ES-I3 (cell line): ENCODE data around the gene C4B.
"Not testable (repeated sequence)": the region's sequence is repeated elsewhere in the genome, so short reads cannot be mapped to it uniquely, and the experiment has no call there.

Experiments used
- H3K36me3 ChIP-seq: 2 replicates; pipeline ENCODE4 v1.6.1; 2013; ENCODE audit warnings: mild to moderate bottlenecking, low read length, control low read depth, moderate library complexity; ENCODE audit not compliant: insufficient read depth
- H3K4me1 ChIP-seq: 2 replicates; pipeline ENCODE4 v1.6.1; 2013; ENCODE audit warnings: mild to moderate bottlenecking, control low read depth, low read length; ENCODE audit not compliant: insufficient read depth
- H3K9ac ChIP-seq: 2 replicates; pipeline ENCODE4 v1.6.1; 2013; ENCODE audit warnings: low read depth, mild to moderate bottlenecking, low read length, moderate library complexity
- H3K9me3 ChIP-seq: 2 replicates; pipeline ENCODE4 v1.6.1; 2013; ENCODE audit warnings: mild to moderate bottlenecking, low read length, moderate library complexity; ENCODE audit not compliant: control insufficient read depth, insufficient read depth

The C4B gene

GRCh38 chr6:32037598-32038524 is 23.3 kb downstream of the C4B start, which contains the start of gene CYP21A2:
CYP21A2 (plus strand) TSS chr6:32038415; CDS start chr6:32038423, 8 bp downstream.
- H3K36me3 ChIP-seq, H3K9me3 ChIP-seq, H3K4me1 ChIP-seq, H3K9ac ChIP-seq: not testable (repeated sequence)

- H3K9me3 ChIP-seq, H3K36me3 ChIP-seq, H3K4me1 ChIP-seq, H3K9ac ChIP-seq: not testable (repeated sequence)
These were observed 24.3 kb downstream of the C4B start for GRCh38 chr6:32038878-32039277.

GRCh38 chr6:32039321-32040274 is 25.0 kb downstream of the C4B start:
- H3K9ac ChIP-seq, H3K36me3 ChIP-seq, H3K9me3 ChIP-seq, H3K4me1 ChIP-seq: not testable (repeated sequence)

- H3K36me3 ChIP-seq, H3K9ac ChIP-seq, H3K9me3 ChIP-seq, H3K4me1 ChIP-seq: not testable (repeated sequence)
These were observed 25.9 kb downstream of the C4B start for GRCh38 chr6:32040299-32041049.

- not testable (repeated sequence) for H3K4me1 ChIP-seq, H3K36me3 ChIP-seq, H3K9me3 ChIP-seq, H3K9ac ChIP-seq
These were observed 26.4 kb downstream of the C4B start for GRCh38 chr6:32041050-32041321.

GRCh38 chr6:32041385-32041784 is 26.8 kb downstream of the C4B start:
- not testable (repeated sequence) for H3K36me3 ChIP-seq, H3K9me3 ChIP-seq, H3K9ac ChIP-seq, H3K4me1 ChIP-seq

- peaks cover 12% of the 10 kb centered on the region for H3K4me1 ChIP-seq
- not testable (repeated sequence) for H3K9ac ChIP-seq, H3K9me3 ChIP-seq, H3K36me3 ChIP-seq
These were observed 27.7 kb downstream of the C4B start for GRCh38 chr6:32042276-32042675.

GRCh38 chr6:32043589-32044380 is 29.2 kb downstream of the C4B start:
- H3K36me3 ChIP-seq, H3K9me3 ChIP-seq, H3K9ac ChIP-seq: not testable (repeated sequence)
- peaks cover 20% of the 10 kb centered on the region for H3K4me1 ChIP-seq

- not testable (repeated sequence) for H3K36me3 ChIP-seq, H3K9me3 ChIP-seq, H3K9ac ChIP-seq
- peaks cover 20% of the 10 kb centered on the region for H3K4me1 ChIP-seq
These were observed 30.3 kb downstream of the C4B start for GRCh38 chr6:32044916-32045315.

GRCh38 chr6:32045811-32046449 is 31.3 kb downstream of the C4B start:
- H3K4me1 ChIP-seq = peaks cover 20% of the 10 kb centered on the region
- H3K9ac ChIP-seq = no peak overlapping the region
- no peaks in the 10 kb centered on the region for H3K9me3 ChIP-seq
- no peaks in the 10 kb centered on the region for H3K36me3 ChIP-seq

- H3K36me3 ChIP-seq = no peaks in the 10 kb centered on the region
- peaks cover 20% of the 10 kb centered on the region for H3K4me1 ChIP-seq
- no peaks in the 10 kb centered on the region for H3K9me3 ChIP-seq
- H3K9ac ChIP-seq = no peak overlapping the region
These were observed 32.0 kb downstream of the C4B start for GRCh38 chr6:32046450-32047083.

- no peaks in the 10 kb centered on the region for H3K9me3 ChIP-seq
- H3K9ac ChIP-seq = no peak overlapping the region
- H3K4me1 ChIP-seq = peaks cover 20% of the 10 kb centered on the region
- no peaks in the 10 kb centered on the region for H3K36me3 ChIP-seq
These were observed 32.5 kb downstream of the C4B start for GRCh38 chr6:32047084-32047478.

GRCh38 chr6:32047539-32047854 is 32.9 kb downstream of the C4B start:
- no peak overlapping the region for H3K9ac ChIP-seq
- peaks cover 20% of the 10 kb centered on the region for H3K4me1 ChIP-seq
- H3K36me3 ChIP-seq = no peaks in the 10 kb centered on the region
- no peaks in the 10 kb centered on the region for H3K9me3 ChIP-seq
